B cell (primary cell): ENCODE results near the gene RNF213. TPM values are rescaled to one million over a fixed set of nuclear protein-coding genes. Genes with fewer than 3 reads are reported as not detected.
A peak's percentile ranks its signal among the peaks of the same experiment; 100 is the strongest.

Source experiments
- ATAC-seq: fragments of 200-7000 bp; cut with Tn5 transposase; one replicate; pipeline ENCODE4 v1.10.0; 2021; ENCODE audit warnings: low read depth, mild to moderate bottlenecking, moderate number of reproducible peaks, moderate library complexity
- CTCF ChIA-PET: fragments of 350-600 bp; sonication (Branson Sonifier 250); formaldehyde crosslinking; loops from one replicate; lab custom pipeline; 2021; ENCODE audit warnings: antibody characterized with exemption, inconsistent platforms; lab: Charles Lee
- POLR2A ChIA-PET: fragments of 350-600 bp; sonication (Branson Sonifier 250); formaldehyde crosslinking; loops from one replicate; lab custom pipeline; 2021; ENCODE audit warnings: antibody characterized with exemption; lab: Charles Lee
- DNase-seq: peaks from one replicate; pipeline ENCODE4 v3.0.0; 2013
- H2AFZ ChIP-seq: 2 replicates; pipeline ENCODE4 v1.6.1; 2012; ENCODE audit warnings: mild to moderate bottlenecking, low read depth, low read length; ENCODE audit not compliant: insufficient read depth, poor library complexity, severe bottlenecking
- H3K27ac ChIP-seq, 2 donors: 1 replicate in 1 of 2; 2 replicates in 1 of 2; pipeline ENCODE4 v1.5.1; 2012 to 2013; ENCODE audit warnings: low read length in 2 of 2, mild to moderate bottlenecking in 2 of 2, moderate library complexity in 1 of 2
- H3K27me3 ChIP-seq, 4 experiments: fragments of 200-600 bp in 1 of 4; sonication (generic) in 1 of 4; replicated peaks in 1 of 4; 1 replicate in 2 of 4; 2 replicates in 2 of 4; pipeline versions ENCODE4 v1.6.1 to v1.7.0; 2013 to 2016; ENCODE audit warnings: low read length in 3 of 4, mild to moderate bottlenecking in 2 of 4, mixed read lengths in 1 of 4, moderate library complexity in 1 of 4; ENCODE audit not compliant: insufficient read depth in 4 of 4, control insufficient read depth in 3 of 4; ENCODE audit errors: control extremely low read depth in 1 of 4
- H3K36me3 ChIP-seq, 2 experiments: replicated peaks in 1 of 2; 1 replicate in 1 of 2; 2 replicates in 1 of 2; pipeline versions ENCODE4 v1.6.1 to v1.7.1; 2013; ENCODE audit warnings: low read length in 1 of 2; ENCODE audit not compliant: insufficient read depth in 2 of 2, control insufficient read depth in 1 of 2; ENCODE audit errors: control extremely low read depth in 1 of 2, extremely low read depth in 1 of 2
- H3K4me1 ChIP-seq, 2 donors: fragments of 200-600 bp in 1 of 2; sonication (generic) in 1 of 2; 1 replicate in 1 of 2; 2 replicates in 1 of 2; pipeline versions ENCODE4 v1.5.1 to v1.6.1; 2013 to 2017; ENCODE audit warnings: low read length in 2 of 2; ENCODE audit not compliant: control insufficient read depth in 2 of 2, insufficient read depth in 2 of 2
- H3K4me2 ChIP-seq: replicated peaks from 2 replicates; pipeline ENCODE3; 2012; ENCODE audit warnings: mild to moderate bottlenecking, low read depth, low read length; ENCODE audit not compliant: poor library complexity, severe bottlenecking
- H3K4me3 ChIP-seq, 5 experiments: fragments of 200-600 bp in 1 of 5; sonication (generic) in 1 of 5; 1 replicate in 3 of 5; 2 replicates in 2 of 5; pipeline versions ENCODE4 v1.5.1 to v1.7.0; 2011 to 2016; ENCODE audit warnings: low read length in 4 of 5, mild to moderate bottlenecking in 4 of 5, low read depth in 2 of 5, control low read depth in 1 of 5, moderate library complexity in 1 of 5; ENCODE audit not compliant: insufficient read depth in 1 of 5; ENCODE audit errors: control extremely low read depth in 1 of 5, extremely low read depth in 1 of 5
- H3K79me2 ChIP-seq: fragments of 200-600 bp; sonication (generic); one replicate; pipeline ENCODE4 v1.6.0; 2016; ENCODE audit warnings: low read length; ENCODE audit not compliant: control insufficient read depth, insufficient read depth
- H3K9ac ChIP-seq: fragments of 200-600 bp; sonication (generic); 2 replicates; pipeline ENCODE4 v1.6.1; 2017; ENCODE audit warnings: mild to moderate bottlenecking, low read length, moderate library complexity
- H3K9me3 ChIP-seq, 3 donors: one replicate each; pipeline versions ENCODE4 v1.6.1 to v1.7.1; 2013; ENCODE audit warnings: low read length in 2 of 3; ENCODE audit not compliant: control insufficient read depth in 2 of 3, insufficient read depth in 1 of 3; ENCODE audit errors: control extremely low read depth in 1 of 3
- H4K20me1 ChIP-seq: 2 replicates; pipeline ENCODE4 v1.6.0; 2012; ENCODE audit warnings: mild to moderate bottlenecking, low read length; ENCODE audit not compliant: insufficient read depth, control insufficient read depth, poor library complexity, severe bottlenecking
- H3K27ac Mint-ChIP-seq: one replicate; pipeline ENCODE4 v1.8.0; 2021; ENCODE audit warnings: mixed read lengths
- H3K27me3 Mint-ChIP-seq: one replicate; pipeline ENCODE4 v1.8.0; 2021; ENCODE audit warnings: mixed read lengths
- H3K4me1 Mint-ChIP-seq: one replicate; pipeline ENCODE4 v1.8.0; 2021; ENCODE audit warnings: mixed read lengths
- H3K4me3 Mint-ChIP-seq: one replicate; pipeline ENCODE4 v1.8.0; 2021; ENCODE audit warnings: mixed read lengths
- H3K9me3 Mint-ChIP-seq: one replicate; pipeline ENCODE4 v1.8.0; 2022; ENCODE audit warnings: mixed read lengths; ENCODE audit not compliant: insufficient read depth
- EZH2 ChIP-seq: IDR thresholded peaks from 2 replicates; pipeline ENCODE4 v1.6.1; 2012; ENCODE audit warnings: borderline replicate concordance, low read depth, mild to moderate bottlenecking, moderate library complexity, low read length; ENCODE audit not compliant: insufficient read depth, poor library complexity, severe bottlenecking
- WGBS: methylation state at CpG from one replicate; pipeline ENCODE4 v1.1.5; 2013; ENCODE audit warnings: missing lambda C conversion rate; ENCODE audit not compliant: insufficient coverage; 5-methylcytosine and 5-hydroxymethylcytosine counted together
- intact Hi-C: fragments of 100-400 bp; cut with micrococcal nuclease; formaldehyde crosslinking; loops from one replicate; pipeline ENCODE4 v1.10.0; 2022
- polyA plus RNA-seq: library from polyadenylated mRNA; depleted of rRNA; stranded (reverse); fragments of >200 nt; gene quantifications from 2 replicates; pipeline ENCODE4 v1.2.3, GENCODE V29; 2012
- total RNA-seq, 2 donors: library from RNA; stranded (reverse); fragments of 120-200 nt in 1 of 2; gene quantifications; 1 replicate in 1 of 2; 2 replicates in 1 of 2; pipeline versions ENCODE4 v1.2.3 to v1.2.4, GENCODE V29; 2013 to 2022
- TF ChIP-seq, protein P1 (sequence below): fragments of 200-600 bp; IDR thresholded peaks from one replicate; pipeline ENCODE4 v1.8.0; 2022; ENCODE audit warnings: antibody characterized with exemption, mild to moderate bottlenecking

RNF213 gene
- total and polyA plus RNA-seq, 2 donors (not counting 1 experiment from before 2014, with no cell fraction given), result 121 to 287 TPM

DNA sequence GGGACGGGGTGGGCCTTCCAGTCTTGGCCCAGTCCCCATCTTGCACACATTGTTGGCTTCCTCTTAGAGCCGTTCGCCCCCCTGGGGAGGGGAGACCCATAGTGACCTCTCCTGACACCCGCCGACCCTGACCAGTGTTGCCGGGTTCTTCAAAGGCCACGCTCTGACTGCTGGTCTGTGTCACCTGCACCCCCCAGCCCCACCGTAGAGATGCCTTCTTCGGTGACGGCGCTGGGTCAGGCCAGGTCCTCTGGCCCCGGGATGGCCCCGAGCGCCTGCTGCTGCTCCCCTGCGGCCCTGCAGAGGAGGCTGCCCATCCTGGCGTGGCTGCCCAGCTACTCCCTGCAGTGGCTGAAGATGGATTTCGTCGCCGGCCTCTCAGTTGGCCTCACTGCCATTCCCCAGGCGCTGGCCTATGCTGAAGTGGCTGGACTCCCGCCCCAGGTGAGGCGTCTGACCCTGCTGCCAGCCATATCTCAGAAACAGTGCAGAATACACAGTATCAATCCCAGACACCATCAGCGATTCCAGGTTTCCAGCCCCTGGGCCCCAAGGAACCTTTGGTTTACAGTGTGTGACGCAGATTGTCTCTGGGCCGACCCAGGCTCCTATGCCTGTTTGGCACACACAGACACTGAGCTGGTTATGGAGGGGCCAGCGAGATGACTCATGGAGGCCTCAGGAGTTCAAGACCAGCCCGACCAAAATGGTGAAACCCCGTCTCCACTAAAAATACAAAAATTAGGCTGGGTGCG lies 39.1 kb upstream of the RNF213 start:
- no peak for TF ChIP-seq EZH2
- TF ChIP-seq, protein P1, sequence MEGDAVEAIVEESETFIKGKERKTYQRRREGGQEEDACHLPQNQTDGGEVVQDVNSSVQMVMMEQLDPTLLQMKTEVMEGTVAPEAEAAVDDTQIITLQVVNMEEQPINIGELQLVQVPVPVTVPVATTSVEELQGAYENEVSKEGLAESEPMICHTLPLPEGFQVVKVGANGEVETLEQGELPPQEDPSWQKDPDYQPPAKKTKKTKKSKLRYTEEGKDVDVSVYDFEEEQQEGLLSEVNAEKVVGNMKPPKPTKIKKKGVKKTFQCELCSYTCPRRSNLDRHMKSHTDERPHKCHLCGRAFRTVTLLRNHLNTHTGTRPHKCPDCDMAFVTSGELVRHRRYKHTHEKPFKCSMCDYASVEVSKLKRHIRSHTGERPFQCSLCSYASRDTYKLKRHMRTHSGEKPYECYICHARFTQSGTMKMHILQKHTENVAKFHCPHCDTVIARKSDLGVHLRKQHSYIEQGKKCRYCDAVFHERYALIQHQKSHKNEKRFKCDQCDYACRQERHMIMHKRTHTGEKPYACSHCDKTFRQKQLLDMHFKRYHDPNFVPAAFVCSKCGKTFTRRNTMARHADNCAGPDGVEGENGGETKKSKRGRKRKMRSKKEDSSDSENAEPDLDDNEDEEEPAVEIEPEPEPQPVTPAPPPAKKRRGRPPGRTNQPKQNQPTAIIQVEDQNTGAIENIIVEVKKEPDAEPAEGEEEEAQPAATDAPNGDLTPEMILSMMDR, result no peak
- 98% methylated on average over 27 of the region's 29 CpGs for WGBS
- no peak overlapping the region for H2AFZ ChIP-seq
- H3K9me3 Mint-ChIP-seq, result no peaks in the 10 kb centered on the region
- H3K27ac ChIP-seq, result no peak overlapping the region
- H3K9ac ChIP-seq, result no peak overlapping the region
- intact Hi-C loops, result no loop called here
- H3K4me3 Mint-ChIP-seq, result peak overlapping the region; percentile 84
- H4K20me1 ChIP-seq, result peaks cover 19% of the 10 kb centered on the region
- peak overlapping the region; percentile 99 for H3K4me2 ChIP-seq
- H3K27ac Mint-ChIP-seq, result peak overlapping the region; percentile 37
- H3K4me1 ChIP-seq, result peaks cover 10 to 30% of the 10 kb centered on the region in 2 donors
- H3K27me3 ChIP-seq, result peaks cover 0 to 2% (median 0%) of the 10 kb centered on the region in 4 experiments
- H3K36me3 ChIP-seq, result peaks cover 0 to 3% of the 10 kb centered on the region in 2 experiments
- no peaks in the 10 kb centered on the region for H3K27me3 Mint-ChIP-seq
- H3K4me3 ChIP-seq, result no peak overlapping the region
- H3K79me2 ChIP-seq, result peaks cover 20% of the 10 kb centered on the region
- DNase-seq (no peak), ATAC-seq (no peak)
- ChIA-PET CTCF (interaction anchor here (0.7 kb wide), 1 partner anchor 26 kb away, joined by 3 read pairs; no protein-coding TSS in a partner anchor), POLR2A (no interaction called here)
- peaks cover 22% of the 10 kb centered on the region for H3K4me1 Mint-ChIP-seq
- H3K9me3 ChIP-seq, result peaks cover 0 to 2% (median 0%) of the 10 kb centered on the region in 3 donors
